Right lobe of liver (tissue), 6 donors: Measurements from ENCODE around the gene ATP1B1. TPM values are rescaled to one million over a fixed set of nuclear protein-coding genes. Genes with fewer than 3 reads are reported as not detected.

Source experiments
- ATAC-seq, 4 donors: fragments of 200-7000 bp; cut with Tn5 transposase; one replicate each; pipeline ENCODE4 v1.9.1; 2020; ENCODE audit warnings: mild to moderate bottlenecking in 4 of 4, moderate library complexity in 4 of 4
- DNase-seq, 3 donors: peaks; one replicate each; pipeline ENCODE4 v3.0.0-alpha.2; 2020
- H3K27ac ChIP-seq, 3 donors: fragments of 200-600 bp; one replicate each; pipeline ENCODE4 v1.8.0; 2022
- H3K27me3 ChIP-seq, 2 donors: fragments of 200-600 bp; one replicate each; pipeline ENCODE4 v1.8.0; 2022
- H3K36me3 ChIP-seq, 4 donors: fragments of 200-600 bp; sonication (generic) in 1 of 4; one replicate each; pipeline versions ENCODE4 v1.5.1 to v1.8.0; 2017 to 2022; ENCODE audit warnings: control low read depth in 1 of 4
- H3K4me1 ChIP-seq, 4 donors: fragments of 200-600 bp; sonication (generic) in 1 of 4; one replicate each; pipeline versions ENCODE4 v1.5.1 to v1.8.0; 2017 to 2022; ENCODE audit warnings: control low read depth in 1 of 4
- H3K4me3 ChIP-seq, 3 donors: fragments of 200-600 bp; one replicate each; pipeline ENCODE4 v1.8.0; 2022
- H3K9me3 ChIP-seq, 4 donors: fragments of 200-600 bp; sonication (generic) in 1 of 4; one replicate each; pipeline versions ENCODE4 v1.5.1 to v1.8.0; 2017 to 2022; ENCODE audit warnings: control low read depth in 1 of 4
- POLR2A ChIP-seq: fragments of 450-650 bp; IDR thresholded peaks from one replicate; pipeline ENCODE4 v1.6.1; 2017; ENCODE audit warnings: antibody characterized with exemption, mild to moderate bottlenecking
- WGBS: methylation state at CpG from one replicate; pipeline ENCODE4 v1.1.6; 2018; ENCODE audit warnings: low coverage, low lambda C conversion rate; ENCODE audit not compliant: insufficient coverage; ENCODE audit errors: missing lambda C conversion rate; 5-methylcytosine and 5-hydroxymethylcytosine counted together
- intact Hi-C, 2 donors: fragments of 100-400 bp; cut with DNase I; formaldehyde crosslinking; loops; one replicate each; pipeline versions ENCODE4 v1.11.2 to v1.14.1; 2022
- total RNA-seq, 6 experiments: library from RNA; depleted of rRNA in 2 of 6; stranded (reverse); fragments of >200 nt in 2 of 6; fragmentation: NEBNext Ultra II Directional in 3 of 6; extraction: Animal tissue kit (Norgen Biotek cat#: 25700) in 3 of 6; gene quantifications; one replicate each; pipeline versions ENCODE4 v1.1.0 to v1.2.4, GENCODE V29; 2016 to 2023
- TF ChIP-seq, protein P1 (sequence below), 4 donors: fragments of 200-600 bp in 3 of 4; fragments of 450-650 bp in 1 of 4; IDR thresholded peaks; one replicate each; pipeline versions ENCODE4 v1.5.1 to v1.8.0; 2016 to 2022; ENCODE audit warnings: antibody characterized with exemption in 4 of 4, mild to moderate bottlenecking in 2 of 4
- donor health status: DM: no; HTN: yes; CAD: no.
- donor health status: DM: no; HTN: no; CAD: no.
- donor health status: DM: no; HTN: no; CAD: no.
- donor health status: DM: no; HTN: yes; CAD: no.
- donor health status: DM: no; HTN: yes; CAD: no.

ATP1B1 gene
- total RNA-seq, 6 experiments from 2014 or later = 69.6 to 99.5 (median 78.5) TPM

DNA sequence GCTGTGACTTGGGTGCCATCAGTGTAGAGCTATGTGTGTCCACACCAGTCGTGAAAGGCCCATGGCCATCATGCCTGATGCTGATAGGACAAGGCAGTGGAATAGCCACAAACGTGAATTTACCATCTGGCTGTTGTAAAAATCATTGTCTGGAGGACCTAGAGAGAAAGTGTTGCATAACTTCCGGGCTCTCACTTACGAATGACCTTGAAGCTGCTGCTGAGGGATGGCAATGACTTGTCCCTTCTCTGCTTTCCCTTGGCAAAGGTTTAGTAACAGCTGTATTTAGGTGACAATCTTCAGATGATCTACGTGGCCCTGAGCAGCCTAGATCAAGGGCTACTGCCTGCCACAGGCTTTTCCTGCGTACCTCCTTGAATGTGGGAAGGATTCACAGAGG lies 5.8 kb downstream of the ATP1B1 start:
- DNase-seq = no peak
- Histone ChIP-seq H3K36me3 (peaks cover 0 to 34% (median 15%) of the 10 kb centered on the region in 4 donors), H3K27me3 (no peaks in the 10 kb centered on the region), H3K4me3 (no peak overlapping the region), H3K4me1 (peaks cover 0 to 48% (median 25%) of the 10 kb centered on the region in 4 donors), H3K9me3 (no peaks in the 10 kb centered on the region), H3K27ac (peak overlapping the region in 2 of 3 donors; percentile 83 to 97)
- no peak for ATAC-seq
- 41% methylated on average over 6 of the region's 6 CpGs for WGBS
- intact Hi-C loops = no loop called here
- TF ChIP-seq POLR2A = no peak
- TF ChIP-seq, protein P1, sequence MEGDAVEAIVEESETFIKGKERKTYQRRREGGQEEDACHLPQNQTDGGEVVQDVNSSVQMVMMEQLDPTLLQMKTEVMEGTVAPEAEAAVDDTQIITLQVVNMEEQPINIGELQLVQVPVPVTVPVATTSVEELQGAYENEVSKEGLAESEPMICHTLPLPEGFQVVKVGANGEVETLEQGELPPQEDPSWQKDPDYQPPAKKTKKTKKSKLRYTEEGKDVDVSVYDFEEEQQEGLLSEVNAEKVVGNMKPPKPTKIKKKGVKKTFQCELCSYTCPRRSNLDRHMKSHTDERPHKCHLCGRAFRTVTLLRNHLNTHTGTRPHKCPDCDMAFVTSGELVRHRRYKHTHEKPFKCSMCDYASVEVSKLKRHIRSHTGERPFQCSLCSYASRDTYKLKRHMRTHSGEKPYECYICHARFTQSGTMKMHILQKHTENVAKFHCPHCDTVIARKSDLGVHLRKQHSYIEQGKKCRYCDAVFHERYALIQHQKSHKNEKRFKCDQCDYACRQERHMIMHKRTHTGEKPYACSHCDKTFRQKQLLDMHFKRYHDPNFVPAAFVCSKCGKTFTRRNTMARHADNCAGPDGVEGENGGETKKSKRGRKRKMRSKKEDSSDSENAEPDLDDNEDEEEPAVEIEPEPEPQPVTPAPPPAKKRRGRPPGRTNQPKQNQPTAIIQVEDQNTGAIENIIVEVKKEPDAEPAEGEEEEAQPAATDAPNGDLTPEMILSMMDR (IDR thresholded peaks at IDR 0.05) = no peak

DNA sequence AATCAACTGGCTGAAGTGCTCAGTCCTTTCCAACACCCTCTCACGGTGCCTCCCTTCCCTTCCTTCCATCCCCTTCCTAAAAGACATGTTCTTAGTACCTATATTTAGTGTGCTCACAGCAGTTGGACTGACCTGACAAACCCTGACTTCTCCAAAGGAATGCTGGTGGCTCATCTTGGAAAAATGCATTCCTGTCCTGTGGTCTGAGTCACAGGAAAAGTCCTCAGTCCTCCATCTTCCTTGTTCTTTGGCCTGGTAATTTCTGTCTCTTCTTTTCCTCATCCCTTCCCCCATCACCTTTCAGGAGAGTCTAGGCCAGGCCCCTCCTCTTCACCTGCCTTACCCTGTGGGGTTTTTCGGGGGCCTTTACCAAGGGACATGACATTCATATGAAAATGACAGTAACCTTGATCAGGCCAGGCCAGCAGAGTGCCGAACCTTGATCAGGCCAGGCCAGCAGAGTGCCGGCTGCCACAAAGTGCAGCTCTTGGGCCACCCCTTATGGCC lies 7.2 kb downstream of the ATP1B1 start:
- WGBS = 64% methylated on average over 3 of the region's 4 CpGs
- Histone ChIP-seq H3K4me3 (no peak overlapping the region), H3K36me3 (peaks cover 0 to 34% (median 15%) of the 10 kb centered on the region in 4 donors), H3K27me3 (no peaks in the 10 kb centered on the region), H3K9me3 (no peaks in the 10 kb centered on the region), H3K27ac (peak overlapping the region; percentile 6 to 45 (median 25)), H3K4me1 (peaks cover 0 to 57% (median 25%) of the 10 kb centered on the region in 4 donors)
- intact Hi-C loops = no loop called here
- TF ChIP-seq, protein P1 (IDR thresholded peaks at IDR 0.05) = no peak
- TF ChIP-seq POLR2A = no peak
- DNase-seq (no peak), ATAC-seq (peak in 1 of 4 donors; percentile 5)

DNA sequence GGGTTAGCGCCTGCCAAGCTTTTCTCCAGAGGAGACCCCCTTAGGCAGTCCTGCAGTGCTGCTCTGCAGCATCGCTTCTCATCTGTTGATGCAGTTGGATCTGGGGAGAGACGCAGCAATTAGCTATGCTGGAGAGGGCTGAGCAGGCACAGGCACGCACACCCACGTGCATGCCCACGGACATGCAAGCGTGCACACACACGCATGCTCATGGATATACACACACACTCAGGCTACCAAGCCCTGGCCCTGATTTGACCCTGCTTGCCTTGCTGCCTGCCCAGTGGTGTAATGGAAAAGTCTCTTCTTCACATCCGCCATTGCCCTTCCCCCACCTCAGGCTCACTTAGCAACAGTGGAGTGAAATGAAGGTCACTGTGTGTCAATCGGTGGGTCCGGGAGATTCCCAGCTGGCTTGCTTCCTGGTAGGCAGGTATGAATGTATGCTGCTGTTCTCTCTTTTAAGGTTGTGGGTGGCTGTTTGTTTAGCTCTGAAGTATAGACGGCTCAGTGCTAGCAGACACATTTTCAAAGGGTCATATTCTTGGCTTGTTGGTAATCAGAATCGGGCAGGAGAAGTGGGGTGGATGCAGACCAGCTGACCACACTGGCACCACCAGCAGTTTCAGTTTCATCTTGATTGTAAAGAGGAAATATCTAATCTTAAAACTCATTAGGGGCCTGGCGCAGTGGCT lies 9.5 kb downstream of the ATP1B1 start:
- no peaks in the 10 kb centered on the region for H3K27me3 ChIP-seq
- no peak overlapping the region for H3K4me3 ChIP-seq
- TF ChIP-seq, protein P1 (IDR thresholded peaks at IDR 0.05) = no peak
- TF ChIP-seq POLR2A = no peak
- H3K36me3 ChIP-seq = peaks cover 0 to 34% (median 15%) of the 10 kb centered on the region in 4 donors
- intact Hi-C loops = no loop called here
- peak overlapping the region; percentile 47 to 71 (median 56) for H3K27ac ChIP-seq
- DNase-seq (peak; percentile 83 to 91 (median 89)), ATAC-seq (peak; percentile 85 to 88 (median 87))
- WGBS = 34% methylated on average over 10 of the region's 14 CpGs
- H3K4me1 ChIP-seq = peaks cover 0 to 51% (median 21%) of the 10 kb centered on the region in 4 donors
- H3K9me3 ChIP-seq = no peaks in the 10 kb centered on the region

DNA sequence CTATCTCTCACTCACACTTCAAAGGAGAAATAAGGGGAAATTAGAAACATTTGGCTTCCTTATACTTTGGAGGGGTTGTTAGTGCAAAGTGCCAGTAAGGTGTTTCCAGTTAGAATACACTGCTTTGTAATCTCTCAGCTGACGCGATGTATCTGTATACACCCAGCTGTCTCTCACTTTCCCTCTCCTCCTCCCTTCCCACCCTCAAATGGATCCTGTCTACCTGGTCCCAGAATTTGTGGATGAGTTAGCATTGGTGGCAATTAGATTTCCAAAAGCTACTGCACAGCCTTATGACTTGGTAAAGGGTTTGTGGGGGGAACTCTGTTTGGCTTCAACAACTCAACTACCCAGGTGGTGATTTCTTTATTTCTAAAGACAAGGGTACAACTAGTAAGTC lies 10.5 kb downstream of the ATP1B1 start:
- ATAC-seq = no peak
- Histone ChIP-seq H3K36me3 (peaks cover 0 to 27% (median 13%) of the 10 kb centered on the region in 4 donors), H3K4me3 (no peak overlapping the region), H3K27me3 (no peaks in the 10 kb centered on the region), H3K27ac (peak overlapping the region in 2 of 3 donors; percentile 47 to 71), H3K9me3 (no peaks in the 10 kb centered on the region), H3K4me1 (peaks cover 0 to 42% (median 16%) of the 10 kb centered on the region in 4 donors)
- 83% methylated on average over 2 of the region's 2 CpGs for WGBS
- intact Hi-C loops = no loop called here
- no peak for DNase-seq
- TF ChIP-seq, protein P1 (IDR thresholded peaks at IDR 0.05) = no peak
- no peak for TF ChIP-seq POLR2A
